Panc1 (cell line): Measurements from ENCODE around the gene AP2B1.

Experiments used
- POLR2AphosphoS5 ChIP-seq: IDR thresholded peaks from 2 replicates; pipeline ENCODE4 v1.6.1; 2012; ENCODE audit warnings: mild to moderate bottlenecking, low read depth, low read length, moderate library complexity
- SIN3A ChIP-seq: IDR thresholded peaks from 2 replicates; pipeline ENCODE4 v1.6.1; 2012; ENCODE audit warnings: low read depth, mild to moderate bottlenecking, low read length, moderate library complexity, borderline replicate concordance; ENCODE audit not compliant: insufficient read depth
- TF ChIP-seq, protein P1 (sequence below): fragments of 450-650 bp; IDR thresholded peaks from 2 replicates; pipeline ENCODE4 v1.5.1; 2017; ENCODE audit warnings: mild to moderate bottlenecking
- TF ChIP-seq, protein P2 (sequence below), 2 experiments: IDR thresholded peaks; 2 replicates each; pipeline ENCODE4 v1.6.1; 2011 to 2012; ENCODE audit warnings: low read depth in 2 of 2, control low read depth in 1 of 2, low read length in 1 of 2, mild to moderate bottlenecking in 1 of 2, moderate library complexity in 1 of 2; ENCODE audit not compliant: insufficient read depth in 1 of 2

DNA sequence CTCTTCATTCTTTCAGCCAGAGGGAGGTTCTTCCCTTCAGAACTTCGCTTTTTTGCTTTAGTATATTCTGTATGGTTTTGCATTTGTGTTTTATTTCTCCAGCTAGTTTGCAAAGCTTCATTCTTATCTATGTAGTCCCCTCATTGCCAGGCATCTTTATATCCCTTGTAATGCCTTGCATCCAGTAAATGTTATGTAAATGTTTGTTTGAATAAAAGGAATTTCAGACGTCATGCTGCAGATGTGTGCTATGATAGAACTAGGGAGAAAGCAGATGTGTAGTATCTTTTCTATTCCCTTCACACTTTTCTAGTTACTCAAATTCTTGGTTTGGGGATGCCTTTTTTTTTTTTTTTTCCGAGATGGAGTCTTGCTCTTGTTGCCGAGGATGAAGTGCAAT, 81.7 kb downstream of the AP2B1 start:
- TF ChIP-seq, protein P1, sequence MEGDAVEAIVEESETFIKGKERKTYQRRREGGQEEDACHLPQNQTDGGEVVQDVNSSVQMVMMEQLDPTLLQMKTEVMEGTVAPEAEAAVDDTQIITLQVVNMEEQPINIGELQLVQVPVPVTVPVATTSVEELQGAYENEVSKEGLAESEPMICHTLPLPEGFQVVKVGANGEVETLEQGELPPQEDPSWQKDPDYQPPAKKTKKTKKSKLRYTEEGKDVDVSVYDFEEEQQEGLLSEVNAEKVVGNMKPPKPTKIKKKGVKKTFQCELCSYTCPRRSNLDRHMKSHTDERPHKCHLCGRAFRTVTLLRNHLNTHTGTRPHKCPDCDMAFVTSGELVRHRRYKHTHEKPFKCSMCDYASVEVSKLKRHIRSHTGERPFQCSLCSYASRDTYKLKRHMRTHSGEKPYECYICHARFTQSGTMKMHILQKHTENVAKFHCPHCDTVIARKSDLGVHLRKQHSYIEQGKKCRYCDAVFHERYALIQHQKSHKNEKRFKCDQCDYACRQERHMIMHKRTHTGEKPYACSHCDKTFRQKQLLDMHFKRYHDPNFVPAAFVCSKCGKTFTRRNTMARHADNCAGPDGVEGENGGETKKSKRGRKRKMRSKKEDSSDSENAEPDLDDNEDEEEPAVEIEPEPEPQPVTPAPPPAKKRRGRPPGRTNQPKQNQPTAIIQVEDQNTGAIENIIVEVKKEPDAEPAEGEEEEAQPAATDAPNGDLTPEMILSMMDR, result no peak
- TF ChIP-seq, protein P2, sequence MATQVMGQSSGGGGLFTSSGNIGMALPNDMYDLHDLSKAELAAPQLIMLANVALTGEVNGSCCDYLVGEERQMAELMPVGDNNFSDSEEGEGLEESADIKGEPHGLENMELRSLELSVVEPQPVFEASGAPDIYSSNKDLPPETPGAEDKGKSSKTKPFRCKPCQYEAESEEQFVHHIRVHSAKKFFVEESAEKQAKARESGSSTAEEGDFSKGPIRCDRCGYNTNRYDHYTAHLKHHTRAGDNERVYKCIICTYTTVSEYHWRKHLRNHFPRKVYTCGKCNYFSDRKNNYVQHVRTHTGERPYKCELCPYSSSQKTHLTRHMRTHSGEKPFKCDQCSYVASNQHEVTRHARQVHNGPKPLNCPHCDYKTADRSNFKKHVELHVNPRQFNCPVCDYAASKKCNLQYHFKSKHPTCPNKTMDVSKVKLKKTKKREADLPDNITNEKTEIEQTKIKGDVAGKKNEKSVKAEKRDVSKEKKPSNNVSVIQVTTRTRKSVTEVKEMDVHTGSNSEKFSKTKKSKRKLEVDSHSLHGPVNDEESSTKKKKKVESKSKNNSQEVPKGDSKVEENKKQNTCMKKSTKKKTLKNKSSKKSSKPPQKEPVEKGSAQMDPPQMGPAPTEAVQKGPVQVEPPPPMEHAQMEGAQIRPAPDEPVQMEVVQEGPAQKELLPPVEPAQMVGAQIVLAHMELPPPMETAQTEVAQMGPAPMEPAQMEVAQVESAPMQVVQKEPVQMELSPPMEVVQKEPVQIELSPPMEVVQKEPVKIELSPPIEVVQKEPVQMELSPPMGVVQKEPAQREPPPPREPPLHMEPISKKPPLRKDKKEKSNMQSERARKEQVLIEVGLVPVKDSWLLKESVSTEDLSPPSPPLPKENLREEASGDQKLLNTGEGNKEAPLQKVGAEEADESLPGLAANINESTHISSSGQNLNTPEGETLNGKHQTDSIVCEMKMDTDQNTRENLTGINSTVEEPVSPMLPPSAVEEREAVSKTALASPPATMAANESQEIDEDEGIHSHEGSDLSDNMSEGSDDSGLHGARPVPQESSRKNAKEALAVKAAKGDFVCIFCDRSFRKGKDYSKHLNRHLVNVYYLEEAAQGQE (IDR thresholded peaks at IDR 0.05; ENCODE audit: insufficient read depth in 1 of 2, low read depth in 2 of 2, low read length in 1 of 2), result no peak
- TF ChIP-seq POLR2AphosphoS5 (no peak), SIN3A (no peak)
